Mesothelial cell of epicardium (in vitro differentiated cells): ENCODE results near the gene SGCD. TPM values are rescaled to one million over a fixed set of nuclear protein-coding genes. Genes with fewer than 3 reads are reported as not detected.

Source experiments
- DNase-seq, 2 experiments: peaks; one replicate each; pipeline ENCODE4 v3.0.0; 2021; ENCODE audit warnings: low spot score in 2 of 2; ENCODE audit not compliant: unreplicated experiment in 2 of 2
- H3K27ac Mint-ChIP-seq: 2 replicates; pipeline ENCODE4 v1.8.0; 2021; ENCODE audit warnings: mixed read lengths
- H3K27me3 Mint-ChIP-seq: 2 replicates; pipeline ENCODE4 v1.8.0; 2021; ENCODE audit warnings: low read depth, mixed read lengths
- H3K36me3 Mint-ChIP-seq: 2 replicates; pipeline ENCODE4 v1.8.0; 2021; ENCODE audit warnings: mixed read lengths
- H3K4me1 Mint-ChIP-seq: 2 replicates; pipeline ENCODE4 v1.8.0; 2021; ENCODE audit warnings: mixed read lengths
- H3K4me3 Mint-ChIP-seq: 2 replicates; pipeline ENCODE4 v1.8.0; 2021; ENCODE audit warnings: mild to moderate bottlenecking, moderate library complexity, mixed read lengths
- H3K9me3 Mint-ChIP-seq: 2 replicates; pipeline ENCODE4 v1.8.0; 2021; ENCODE audit warnings: mixed read lengths
- total RNA-seq: library from RNA; stranded (reverse); gene quantifications from 3 replicates; pipeline ENCODE4 v1.2.1, GENCODE V29; 2021
- TF ChIP-seq, protein P1 (sequence below): fragments of 200-600 bp; sonication (generic); IDR thresholded peaks from one replicate; pipeline ENCODE4 v1.5.0; 2021; ENCODE audit warnings: antibody characterized with exemption; ENCODE audit not compliant: unreplicated experiment

The SGCD gene
- total RNA-seq, 1 donor from 2014 or later = 4.9 TPM

DNA sequence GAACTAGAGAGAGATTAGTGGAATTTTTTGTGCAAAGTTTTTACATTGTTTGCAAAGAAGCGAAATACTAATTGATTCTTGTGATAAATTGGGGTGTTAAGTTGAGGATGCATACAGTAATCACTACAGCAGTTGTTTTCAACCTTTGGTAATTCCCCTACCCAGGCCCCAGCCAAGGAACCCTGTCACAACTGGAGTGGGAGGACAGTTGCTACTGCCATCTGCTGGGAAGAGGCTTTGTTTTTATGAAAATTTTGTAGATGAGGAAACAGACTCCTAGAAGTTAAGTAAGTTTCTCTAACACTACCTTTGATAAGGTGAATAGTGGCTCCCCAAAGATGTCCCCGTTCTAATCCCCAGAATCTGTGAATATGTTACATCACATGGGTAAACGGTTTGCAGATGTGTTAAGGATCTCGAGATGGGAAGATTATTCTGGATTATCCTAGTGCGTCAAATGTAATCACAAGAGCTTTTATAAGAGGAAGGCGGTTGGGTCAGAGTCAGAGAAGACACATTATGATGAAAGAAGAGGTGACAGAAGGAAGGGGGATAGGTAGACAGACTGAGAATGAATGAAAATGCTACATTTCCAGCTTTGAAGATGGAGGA, 489.1 kb downstream of the SGCD start:
- no peak overlapping the region for H3K27ac Mint-ChIP-seq

More for the DNA sequence above, 489.1 kb downstream of the SGCD start:
- TF ChIP-seq, protein P1, sequence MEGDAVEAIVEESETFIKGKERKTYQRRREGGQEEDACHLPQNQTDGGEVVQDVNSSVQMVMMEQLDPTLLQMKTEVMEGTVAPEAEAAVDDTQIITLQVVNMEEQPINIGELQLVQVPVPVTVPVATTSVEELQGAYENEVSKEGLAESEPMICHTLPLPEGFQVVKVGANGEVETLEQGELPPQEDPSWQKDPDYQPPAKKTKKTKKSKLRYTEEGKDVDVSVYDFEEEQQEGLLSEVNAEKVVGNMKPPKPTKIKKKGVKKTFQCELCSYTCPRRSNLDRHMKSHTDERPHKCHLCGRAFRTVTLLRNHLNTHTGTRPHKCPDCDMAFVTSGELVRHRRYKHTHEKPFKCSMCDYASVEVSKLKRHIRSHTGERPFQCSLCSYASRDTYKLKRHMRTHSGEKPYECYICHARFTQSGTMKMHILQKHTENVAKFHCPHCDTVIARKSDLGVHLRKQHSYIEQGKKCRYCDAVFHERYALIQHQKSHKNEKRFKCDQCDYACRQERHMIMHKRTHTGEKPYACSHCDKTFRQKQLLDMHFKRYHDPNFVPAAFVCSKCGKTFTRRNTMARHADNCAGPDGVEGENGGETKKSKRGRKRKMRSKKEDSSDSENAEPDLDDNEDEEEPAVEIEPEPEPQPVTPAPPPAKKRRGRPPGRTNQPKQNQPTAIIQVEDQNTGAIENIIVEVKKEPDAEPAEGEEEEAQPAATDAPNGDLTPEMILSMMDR = no peak
- DNase-seq = no peak
- H3K9me3 Mint-ChIP-seq = peaks cover 10% of the 10 kb centered on the region
- no peaks in the 10 kb centered on the region for H3K27me3 Mint-ChIP-seq
- peaks cover 2% of the 10 kb centered on the region for H3K4me1 Mint-ChIP-seq
- H3K36me3 Mint-ChIP-seq = no peaks in the 10 kb centered on the region
- H3K4me3 Mint-ChIP-seq = no peak overlapping the region
